HEK293 (cell line): ENCODE results near the gene ZSWIM7.

Experiments used
- BCL11B ChIP-seq: fragments of 450-650 bp; formaldehyde crosslinking; IDR thresholded peaks from 2 replicates; pipeline ENCODE4 v1.5.1; 2016; ENCODE audit warnings: low read depth, missing biosample characterization, missing genetic modification characterization
- GLIS1 ChIP-seq: fragments of 450-650 bp; formaldehyde crosslinking; IDR thresholded peaks from 2 replicates; pipeline ENCODE4 v1.5.1; 2016; ENCODE audit warnings: missing biosample characterization, missing genetic modification characterization
- KLF10 ChIP-seq: fragments of 450-650 bp; IDR thresholded peaks from 2 replicates; pipeline ENCODE4 v1.5.1; 2018; ENCODE audit warnings: missing biosample characterization, mild to moderate bottlenecking, missing genetic modification characterization
- KLF16 ChIP-seq: fragments of 450-650 bp; formaldehyde crosslinking; IDR thresholded peaks from 2 replicates; pipeline ENCODE4 v1.5.1; 2017; ENCODE audit warnings: missing biosample characterization, missing genetic modification characterization
- KLF17 ChIP-seq: fragments of 450-650 bp; formaldehyde crosslinking; IDR thresholded peaks from 2 replicates; pipeline ENCODE4 v1.5.1; 2016; ENCODE audit warnings: missing biosample characterization, missing genetic modification characterization
- KLF8 ChIP-seq: fragments of 450-650 bp; formaldehyde crosslinking; IDR thresholded peaks from 2 replicates; pipeline ENCODE4 v1.5.1; 2016; ENCODE audit warnings: missing biosample characterization, missing genetic modification characterization
- OSR2 ChIP-seq: fragments of 450-650 bp; formaldehyde crosslinking; IDR thresholded peaks from 2 replicates; pipeline ENCODE4 v1.5.1; 2016; ENCODE audit warnings: missing biosample characterization, missing genetic modification characterization
- PRDM6 ChIP-seq: fragments of 450-650 bp; formaldehyde crosslinking; IDR thresholded peaks from 2 replicates; pipeline ENCODE4 v1.5.1; 2017; ENCODE audit warnings: missing biosample characterization, missing genetic modification characterization
- SCRT2 ChIP-seq: fragments of 450-650 bp; formaldehyde crosslinking; IDR thresholded peaks from 2 replicates; pipeline ENCODE4 v1.5.1; 2016; ENCODE audit warnings: missing biosample characterization, missing genetic modification characterization
- SP2 ChIP-seq: fragments of 450-650 bp; formaldehyde crosslinking; IDR thresholded peaks from 2 replicates; pipeline ENCODE4 v1.5.1; 2016; ENCODE audit warnings: missing biosample characterization, missing genetic modification characterization
- ZBTB1 ChIP-seq: fragments of 450-650 bp; formaldehyde crosslinking; IDR thresholded peaks from 2 replicates; pipeline ENCODE4 v1.5.1; 2016; ENCODE audit warnings: missing biosample characterization, missing genetic modification characterization
- ZBTB7A ChIP-seq: fragments of 450-650 bp; formaldehyde crosslinking; IDR thresholded peaks from 2 replicates; pipeline ENCODE4 v1.5.1; 2016; ENCODE audit warnings: low read depth, missing biosample characterization, missing genetic modification characterization
- ZEB2 ChIP-seq: fragments of 450-650 bp; formaldehyde crosslinking; IDR thresholded peaks from 2 replicates; pipeline ENCODE4 v1.5.1; 2016; ENCODE audit warnings: missing biosample characterization, missing genetic modification characterization
- ZFP69B ChIP-seq: fragments of 450-650 bp; formaldehyde crosslinking; IDR thresholded peaks from 2 replicates; pipeline ENCODE4 v1.5.1; 2016; ENCODE audit warnings: missing biosample characterization, missing genetic modification characterization
- ZNF10 ChIP-seq: fragments of 450-650 bp; formaldehyde crosslinking; IDR thresholded peaks from 2 replicates; pipeline ENCODE4 v1.5.1; 2017; ENCODE audit warnings: missing biosample characterization, missing genetic modification characterization
- ZNF16 ChIP-seq: fragments of 450-650 bp; formaldehyde crosslinking; IDR thresholded peaks from 2 replicates; pipeline ENCODE4 v1.5.1; 2016; ENCODE audit warnings: low read depth, missing biosample characterization, missing genetic modification characterization
- ZNF350 ChIP-seq: fragments of 450-650 bp; formaldehyde crosslinking; IDR thresholded peaks from 2 replicates; pipeline ENCODE4 v1.5.0; 2017; ENCODE audit warnings: missing biosample characterization, mild to moderate bottlenecking, missing genetic modification characterization
- ZNF354C ChIP-seq: fragments of 450-650 bp; formaldehyde crosslinking; IDR thresholded peaks from 2 replicates; pipeline ENCODE4 v1.5.1; 2016; ENCODE audit warnings: missing biosample characterization, missing genetic modification characterization, low read depth, borderline replicate concordance
- ZNF433 ChIP-seq: fragments of 450-650 bp; formaldehyde crosslinking; IDR thresholded peaks from 2 replicates; pipeline ENCODE4 v1.5.1; 2016; ENCODE audit warnings: missing biosample characterization, missing genetic modification characterization, low read depth
- ZNF501 ChIP-seq: fragments of 450-650 bp; formaldehyde crosslinking; IDR thresholded peaks from 2 replicates; pipeline ENCODE4 v1.5.1; 2016; ENCODE audit warnings: missing biosample characterization, missing genetic modification characterization
- ZNF544 ChIP-seq: fragments of 450-650 bp; formaldehyde crosslinking; IDR thresholded peaks from 2 replicates; pipeline ENCODE4 v1.5.0; 2017; ENCODE audit warnings: missing biosample characterization, missing genetic modification characterization
- ZNF580 ChIP-seq: fragments of 450-650 bp; formaldehyde crosslinking; IDR thresholded peaks from 2 replicates; pipeline ENCODE4 v1.5.1; 2016; ENCODE audit warnings: missing biosample characterization, missing genetic modification characterization
- ZNF610 ChIP-seq: fragments of 450-650 bp; formaldehyde crosslinking; IDR thresholded peaks from 2 replicates; pipeline ENCODE4 v1.5.1; 2016; ENCODE audit warnings: missing biosample characterization, missing genetic modification characterization, borderline replicate concordance
- ZNF692 ChIP-seq: fragments of 450-650 bp; formaldehyde crosslinking; IDR thresholded peaks from 2 replicates; pipeline ENCODE4 v1.5.1; 2016; ENCODE audit warnings: missing biosample characterization, missing genetic modification characterization
- ZNF792 ChIP-seq: fragments of 450-650 bp; formaldehyde crosslinking; IDR thresholded peaks from 2 replicates; pipeline ENCODE4 v1.5.1; 2016; ENCODE audit warnings: missing biosample characterization, missing genetic modification characterization
- TF ChIP-seq, protein P1 (sequence below): fragments of 450-650 bp; formaldehyde crosslinking; IDR thresholded peaks from 2 replicates; pipeline ENCODE4 v1.5.1; 2016; ENCODE audit warnings: missing biosample characterization, missing genetic modification characterization, low read depth
- TF ChIP-seq, protein P2 (sequence below): fragments of 450-650 bp; formaldehyde crosslinking; IDR thresholded peaks from 2 replicates; pipeline ENCODE4 v1.5.1; 2016; ENCODE audit warnings: missing biosample characterization, missing genetic modification characterization
- TF ChIP-seq, protein P3 (sequence below): fragments of 450-650 bp; formaldehyde crosslinking; IDR thresholded peaks from 2 replicates; pipeline ENCODE4 v1.5.1; 2016; ENCODE audit warnings: missing biosample characterization, missing genetic modification characterization
- TF ChIP-seq, protein P4 (sequence below): fragments of 450-650 bp; IDR thresholded peaks from 2 replicates; pipeline ENCODE4 v1.5.1; 2018; ENCODE audit warnings: missing biosample characterization, mild to moderate bottlenecking, missing genetic modification characterization

The ZSWIM7 gene

DNA sequence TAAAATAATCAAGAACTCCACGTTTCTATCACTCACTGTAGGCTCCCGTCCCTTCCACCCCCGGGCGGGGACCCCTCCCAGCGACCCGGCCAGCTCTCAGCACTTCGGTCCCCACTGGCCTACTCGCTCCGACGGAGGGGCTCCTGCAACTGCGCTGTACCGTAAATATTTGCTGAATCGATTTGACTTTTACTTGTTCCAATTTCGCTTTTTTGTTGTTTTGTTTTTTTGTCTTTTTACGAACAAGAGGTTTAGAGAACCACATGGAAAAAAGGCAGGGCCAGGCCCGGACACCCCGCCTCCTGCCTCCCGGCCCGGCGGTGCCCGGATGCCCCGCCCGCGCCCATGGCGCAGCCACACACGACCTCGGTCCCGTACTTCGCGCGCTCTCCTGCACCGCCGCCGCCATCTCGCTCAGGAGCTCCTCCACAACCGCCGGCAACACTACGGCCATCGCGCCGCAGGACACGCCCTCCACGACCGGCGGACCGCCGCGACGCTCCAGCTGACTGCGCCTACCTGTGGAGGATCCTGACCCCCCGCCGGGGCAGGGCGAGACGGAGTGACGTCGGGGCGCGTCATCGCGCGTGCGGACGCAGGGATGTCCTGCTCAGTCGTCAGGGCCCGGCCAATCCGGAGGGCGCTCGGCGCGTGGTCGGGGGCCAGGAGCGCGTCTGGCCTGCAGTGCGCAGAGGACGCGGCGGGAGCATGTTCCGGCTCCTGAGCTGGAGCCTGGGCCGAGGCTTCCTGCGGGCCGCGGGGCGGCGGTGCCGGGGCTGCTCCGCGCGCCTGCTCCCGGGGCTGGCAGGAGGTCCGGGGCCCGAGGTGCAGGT is at the start of gene ZSWIM7, which contains the start of gene TTC19 (continued):
- TF ChIP-seq ZBTB1 (tag by site-specific recombination) (0 out of 2 replicates have a peak, but pooled peaks have one; percentile 47), SP2 (tag by site-specific recombination) (peak; percentile 88), ZNF580 (tag by site-specific recombination) (peak; percentile 83; the same call in 1 of the 2 replicates), KLF10 (tag by site-specific recombination) (peak; percentile 87), ZNF433 (no peak), BCL11B (tag by site-specific recombination) (peak; percentile 80; the same call in 1 of the 2 replicates), ZEB2 (tag by site-specific recombination) (peak; percentile 100), GLIS1 (tag by site-specific recombination) (peak; percentile 99), ZNF354C (tag by site-specific recombination) (no peak), ZNF16 (no peak), KLF8 (peak; percentile 98), KLF16 (tag by site-specific recombination) (peak; percentile 89; the same call in 1 of the 2 replicates), KLF17 (tag by site-specific recombination) (peak; percentile 98), ZNF692 (tag by site-specific recombination) (peak; percentile 70), SCRT2 (tag by site-specific recombination) (peak; percentile 100), ZBTB7A (0 out of 2 replicates have a peak, but pooled peaks have one; percentile 32), ZFP69B (tag by site-specific recombination) (peak; percentile 65; the same call in 1 of the 2 replicates), ZNF544 (tag by site-specific recombination) (no peak), OSR2 (tag by site-specific recombination) (peak; percentile 59; the same call in 1 of the 2 replicates), PRDM6 (tag by site-specific recombination) (peak; percentile 55; the same call in 1 of the 2 replicates), ZNF501 (tag by site-specific recombination) (peak; percentile 90), ZNF610 (tag by site-specific recombination) (peak; percentile 97), ZNF10 (tag by site-specific recombination) (peak; percentile 41; the same call in 1 of the 2 replicates), ZNF792 (tag by site-specific recombination) (peak; percentile 77; the same call in 1 of the 2 replicates), ZNF350 (tag by site-specific recombination) (no peak)
- TF ChIP-seq, protein P1, sequence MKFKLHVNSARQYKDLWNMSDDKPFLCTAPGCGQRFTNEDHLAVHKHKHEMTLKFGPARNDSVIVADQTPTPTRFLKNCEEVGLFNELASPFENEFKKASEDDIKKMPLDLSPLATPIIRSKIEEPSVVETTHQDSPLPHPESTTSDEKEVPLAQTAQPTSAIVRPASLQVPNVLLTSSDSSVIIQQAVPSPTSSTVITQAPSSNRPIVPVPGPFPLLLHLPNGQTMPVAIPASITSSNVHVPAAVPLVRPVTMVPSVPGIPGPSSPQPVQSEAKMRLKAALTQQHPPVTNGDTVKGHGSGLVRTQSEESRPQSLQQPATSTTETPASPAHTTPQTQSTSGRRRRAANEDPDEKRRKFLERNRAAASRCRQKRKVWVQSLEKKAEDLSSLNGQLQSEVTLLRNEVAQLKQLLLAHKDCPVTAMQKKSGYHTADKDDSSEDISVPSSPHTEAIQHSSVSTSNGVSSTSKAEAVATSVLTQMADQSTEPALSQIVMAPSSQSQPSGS: peak; percentile 76
- TF ChIP-seq, protein P2, sequence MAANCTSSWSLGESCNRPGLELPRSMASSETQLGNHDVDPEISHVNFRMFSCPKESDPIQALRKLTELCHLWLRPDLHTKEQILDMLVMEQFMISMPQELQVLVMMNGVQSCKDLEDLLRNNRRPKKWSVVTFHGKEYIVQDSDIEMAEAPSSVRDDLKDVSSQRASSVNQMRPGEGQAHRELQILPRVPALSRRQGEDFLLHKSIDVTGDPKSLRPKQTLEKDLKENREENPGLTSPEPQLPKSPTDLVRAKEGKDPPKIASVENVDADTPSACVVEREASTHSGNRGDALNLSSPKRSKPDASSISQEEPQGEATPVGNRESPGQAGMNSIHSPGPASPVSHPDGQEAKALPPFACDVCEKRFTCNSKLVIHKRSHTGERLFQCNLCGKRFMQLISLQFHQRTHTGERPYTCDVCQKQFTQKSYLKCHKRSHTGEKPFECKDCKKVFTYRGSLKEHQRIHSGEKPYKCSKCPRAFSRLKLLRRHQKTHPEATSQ: peak; percentile 91
- TF ChIP-seq, protein P3, sequence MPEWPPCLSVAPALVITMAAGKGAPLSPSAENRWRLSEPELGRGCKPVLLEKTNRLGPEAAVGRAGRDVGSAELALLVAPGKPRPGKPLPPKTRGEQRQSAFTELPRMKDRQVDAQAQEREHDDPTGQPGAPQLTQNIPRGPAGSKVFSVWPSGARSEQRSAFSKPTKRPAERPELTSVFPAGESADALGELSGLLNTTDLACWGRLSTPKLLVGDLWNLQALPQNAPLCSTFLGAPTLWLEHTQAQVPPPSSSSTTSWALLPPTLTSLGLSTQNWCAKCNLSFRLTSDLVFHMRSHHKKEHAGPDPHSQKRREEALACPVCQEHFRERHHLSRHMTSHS (tag by site-specific recombination): no peak
- TF ChIP-seq, protein P4, sequence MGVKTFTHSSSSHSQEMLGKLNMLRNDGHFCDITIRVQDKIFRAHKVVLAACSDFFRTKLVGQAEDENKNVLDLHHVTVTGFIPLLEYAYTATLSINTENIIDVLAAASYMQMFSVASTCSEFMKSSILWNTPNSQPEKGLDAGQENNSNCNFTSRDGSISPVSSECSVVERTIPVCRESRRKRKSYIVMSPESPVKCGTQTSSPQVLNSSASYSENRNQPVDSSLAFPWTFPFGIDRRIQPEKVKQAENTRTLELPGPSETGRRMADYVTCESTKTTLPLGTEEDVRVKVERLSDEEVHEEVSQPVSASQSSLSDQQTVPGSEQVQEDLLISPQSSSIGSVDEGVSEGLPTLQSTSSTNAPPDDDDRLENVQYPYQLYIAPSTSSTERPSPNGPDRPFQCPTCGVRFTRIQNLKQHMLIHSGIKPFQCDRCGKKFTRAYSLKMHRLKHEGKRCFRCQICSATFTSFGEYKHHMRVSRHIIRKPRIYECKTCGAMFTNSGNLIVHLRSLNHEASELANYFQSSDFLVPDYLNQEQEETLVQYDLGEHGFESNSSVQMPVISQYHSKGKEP: no peak
